GM23338 (cell line): ENCODE data around the gene BRD3. TPM values are rescaled to one million over a fixed set of nuclear protein-coding genes. Genes with fewer than 3 reads are reported as not detected.

Experiments
- ATAC-seq: fragments of 200-7000 bp; cut with Tn5 transposase; 3 replicates; pipeline ENCODE4 v1.9.1; 2020
- DNase-seq: peaks from one replicate; pipeline ENCODE4 v3.0.0-alpha.2; 2015; ENCODE audit warnings: low spot score
- H2AFZ ChIP-seq: fragments of 200-600 bp; sonication (generic); 2 replicates; pipeline ENCODE4 v1.8.0; 2016; ENCODE audit warnings: antibody characterized with exemption, mild to moderate bottlenecking, moderate library complexity
- H3F3A ChIP-seq: fragments of 200-600 bp; sonication (generic); replicated peaks from 2 replicates; pipeline ENCODE4 v1.8.0; 2017; ENCODE audit warnings: antibody characterized with exemption, mixed run types, low read depth
- H3K27ac ChIP-seq: fragments of 200-600 bp; sonication (generic); 2 replicates; pipeline ENCODE4 v1.6.1; 2016; ENCODE audit warnings: low read depth
- H3K27me3 ChIP-seq: fragments of 200-600 bp; sonication (generic); 2 replicates; pipeline ENCODE4 v1.8.0; 2016; ENCODE audit warnings: mild to moderate bottlenecking, mixed run types, moderate library complexity; ENCODE audit not compliant: insufficient read depth
- H3K36me3 ChIP-seq: fragments of 200-600 bp; sonication (generic); 2 replicates; pipeline ENCODE4 v1.8.0; 2016; ENCODE audit warnings: mild to moderate bottlenecking; ENCODE audit not compliant: insufficient read depth
- H3K4me1 ChIP-seq: fragments of 200-600 bp; sonication (generic); 2 replicates; pipeline ENCODE4 v1.8.0; 2016; ENCODE audit warnings: mild to moderate bottlenecking, moderate library complexity; ENCODE audit not compliant: insufficient read depth
- H3K4me2 ChIP-seq: fragments of 200-600 bp; sonication (generic); 2 replicates; pipeline ENCODE4 v1.7.1; 2017; ENCODE audit warnings: mixed run types
- H3K4me3 ChIP-seq: fragments of 200-600 bp; sonication (generic); 2 replicates; pipeline ENCODE4 v1.6.1; 2016; ENCODE audit warnings: mixed run types
- H3K79me2 ChIP-seq: fragments of 200-600 bp; sonication (generic); replicated peaks from 2 replicates; pipeline ENCODE4 v1.8.0; 2017; ENCODE audit warnings: mild to moderate bottlenecking; ENCODE audit not compliant: insufficient read depth
- H3K9me2 ChIP-seq: fragments of 200-600 bp; sonication (generic); 2 replicates; pipeline ENCODE4 v1.8.0; 2017; ENCODE audit not compliant: insufficient read depth
- H4K20me1 ChIP-seq: fragments of 200-600 bp; sonication (generic); replicated peaks from 2 replicates; pipeline ENCODE4 v1.8.0; 2017; ENCODE audit warnings: mild to moderate bottlenecking; ENCODE audit not compliant: insufficient read depth
- H3K27ac Mint-ChIP-seq: 2 replicates; pipeline ENCODE4 v1.8.0; 2020; ENCODE audit warnings: inconsistent platforms, mild to moderate bottlenecking, moderate library complexity, mixed read lengths
- H3K27me3 Mint-ChIP-seq: 3 replicates; pipeline ENCODE4 v1.8.0; 2022; ENCODE audit warnings: low read depth, mild to moderate bottlenecking, moderate library complexity, mixed read lengths, inconsistent platforms; ENCODE audit not compliant: insufficient read depth, poor library complexity
- H3K36me3 Mint-ChIP-seq: 3 replicates; pipeline ENCODE4 v1.8.0; 2021; ENCODE audit warnings: low read depth, mild to moderate bottlenecking, inconsistent platforms, moderate library complexity, mixed read lengths
- H3K4me1 Mint-ChIP-seq: 3 replicates; pipeline ENCODE4 v1.8.0; 2020; ENCODE audit warnings: mild to moderate bottlenecking, inconsistent platforms, mixed read lengths
- H3K4me3 Mint-ChIP-seq: 3 replicates; pipeline ENCODE4 v1.8.0; 2021; ENCODE audit warnings: moderate library complexity, mild to moderate bottlenecking, inconsistent platforms, mixed read lengths
- H3K9me3 Mint-ChIP-seq: 3 replicates; pipeline ENCODE4 v1.8.0; 2020; ENCODE audit warnings: moderate library complexity, mild to moderate bottlenecking, inconsistent platforms, mixed read lengths
- CREB1 ChIP-seq: fragments of 250-450 bp; sonication (Bioruptor Pico); IDR thresholded peaks from 2 replicates; pipeline ENCODE4 v1.5.0; 2020; ENCODE audit warnings: low read depth, mild to moderate bottlenecking, moderate library complexity
- CTCF ChIP-seq, 2 experiments: fragments of 200-600 bp in 1 of 2; sonication (generic) in 1 of 2; conservative IDR thresholded peaks; 2 replicates each; pipeline versions ENCODE4 v1.5.1 to v1.6.1; 2016 to 2017; ENCODE audit warnings: antibody characterized with exemption in 2 of 2, low read depth in 2 of 2, mild to moderate bottlenecking in 2 of 2, moderate library complexity in 1 of 2
- EZH2 ChIP-seq: fragments of 200-600 bp; sonication (generic); IDR thresholded peaks from one replicate; pipeline ENCODE4 v1.8.0; 2017; ENCODE audit warnings: antibody characterized with exemption, mild to moderate bottlenecking, low read depth; ENCODE audit not compliant: unreplicated experiment
- EZH2phosphoT487 ChIP-seq: fragments of 200-600 bp; sonication (generic); IDR thresholded peaks from one replicate; pipeline ENCODE4 v1.8.1; 2018; ENCODE audit warnings: antibody characterized with exemption; ENCODE audit not compliant: unreplicated experiment
- JUNB ChIP-seq: IDR thresholded peaks from one replicate; pipeline ENCODE4 v1.6.1; 2016; ENCODE audit warnings: antibody characterized with exemption; ENCODE audit not compliant: unreplicated experiment
- NANOG ChIP-seq: IDR thresholded peaks from 2 replicates; pipeline ENCODE4 v1.6.1; 2016; ENCODE audit warnings: antibody characterized with exemption, borderline replicate concordance
- POLR2AphosphoS5 ChIP-seq: IDR thresholded peaks from 2 replicates; pipeline ENCODE4 v1.6.1; 2016; ENCODE audit warnings: antibody characterized with exemption, low read depth
- REST ChIP-seq: IDR thresholded peaks from one replicate; pipeline ENCODE4 v1.6.1; 2018; ENCODE audit warnings: antibody characterized with exemption; ENCODE audit not compliant: unreplicated experiment
- STAT1 ChIP-seq: IDR thresholded peaks from one replicate; pipeline ENCODE4 v1.6.1; 2016; ENCODE audit warnings: antibody characterized with exemption; ENCODE audit not compliant: unreplicated experiment
- ZNF114 ChIP-seq: fragments of 250-450 bp; sonication (Bioruptor Pico); IDR thresholded peaks from 2 replicates; pipeline ENCODE4 v1.5.0; 2020; ENCODE audit warnings: mild to moderate bottlenecking, moderate library complexity
- ZNF331 ChIP-seq: fragments of 250-450 bp; sonication (Bioruptor Pico); IDR thresholded peaks from 2 replicates; pipeline ENCODE4 v1.5.0; 2020; ENCODE audit warnings: low read depth, mild to moderate bottlenecking, moderate library complexity
- ZNF462 ChIP-seq: fragments of 250-450 bp; sonication (Bioruptor Pico); IDR thresholded peaks from 2 replicates; pipeline ENCODE4 v1.5.0; 2020; ENCODE audit warnings: mild to moderate bottlenecking, moderate library complexity
- polyA plus RNA-seq: library from polyadenylated mRNA; unstranded; fragments of >200 nt; fragmentation: Nextera tagmentation; extraction: Ambion mirVana; gene quantifications from 2 replicates; pipeline ENCODE4 v1.2.1, GENCODE V29; 2016
- total RNA-seq: library from RNA; depleted of rRNA; stranded (reverse); fragments of >200 nt; shearing (Covaris generic); gene quantifications from 2 replicates; pipeline ENCODE4 v1.2.3, GENCODE V29; 2014
- TF ChIP-seq, protein P1 (sequence below): IDR thresholded peaks from 2 replicates; pipeline ENCODE4 v1.6.1; 2016; ENCODE audit warnings: antibody characterized with exemption

The BRD3 gene
- total and polyA plus RNA-seq, 2 experiments from 2014 or later = 46.0 to 88.0 TPM

DNA sequence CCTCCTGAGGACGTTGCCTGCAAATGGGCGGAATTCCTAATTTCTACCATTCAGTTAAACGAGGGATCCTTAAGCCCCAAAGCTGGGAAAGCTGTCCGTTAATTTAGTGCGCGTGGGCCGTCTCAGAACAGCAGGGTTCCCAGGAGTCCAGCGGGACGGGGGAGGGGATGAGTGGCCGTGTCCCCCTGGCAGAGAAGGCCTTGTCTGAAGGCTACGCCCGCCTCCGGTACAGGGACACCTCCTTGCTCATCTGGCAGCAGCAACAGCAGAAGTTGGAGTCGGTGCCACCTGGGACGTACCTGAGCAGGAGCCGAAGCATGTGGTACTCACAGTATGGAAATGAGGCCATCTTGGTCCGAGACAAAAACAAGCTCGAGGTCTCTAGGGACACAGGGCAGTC lies 41.2 kb downstream of the BRD3 start:
- peaks cover 14% of the 10 kb centered on the region for H3K4me1 Mint-ChIP-seq
- peak overlapping the region; percentile 76 for H3K4me3 Mint-ChIP-seq
- H3K27me3 Mint-ChIP-seq = peaks cover 2% of the 10 kb centered on the region
- H3K79me2 ChIP-seq = no peaks in the 10 kb centered on the region
- 0 out of 2 replicates have a peak, but pooled peaks cover 5% of the 10 kb centered on the region for H3F3A ChIP-seq
- TF ChIP-seq STAT1 (no peak), POLR2AphosphoS5 (no peak), ZNF462 (CRISPR knock-in tag) (no peak), EZH2 (no peak), JUNB (no peak), CTCF (conservative IDR thresholded peaks at IDR 0.05; ENCODE audit: low read depth in 2 of 2) (no peak), ZNF114 (CRISPR knock-in tag) (no peak), EZH2phosphoT487 (no peak), REST (no peak), NANOG (no peak), ZNF331 (CRISPR knock-in tag) (no peak), CREB1 (CRISPR knock-in tag) (no peak)
- TF ChIP-seq, protein P1, sequence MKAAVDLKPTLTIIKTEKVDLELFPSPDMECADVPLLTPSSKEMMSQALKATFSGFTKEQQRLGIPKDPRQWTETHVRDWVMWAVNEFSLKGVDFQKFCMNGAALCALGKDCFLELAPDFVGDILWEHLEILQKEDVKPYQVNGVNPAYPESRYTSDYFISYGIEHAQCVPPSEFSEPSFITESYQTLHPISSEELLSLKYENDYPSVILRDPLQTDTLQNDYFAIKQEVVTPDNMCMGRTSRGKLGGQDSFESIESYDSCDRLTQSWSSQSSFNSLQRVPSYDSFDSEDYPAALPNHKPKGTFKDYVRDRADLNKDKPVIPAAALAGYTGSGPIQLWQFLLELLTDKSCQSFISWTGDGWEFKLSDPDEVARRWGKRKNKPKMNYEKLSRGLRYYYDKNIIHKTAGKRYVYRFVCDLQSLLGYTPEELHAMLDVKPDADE = no peak
- peak overlapping the region; percentile 92 for H3K4me2 ChIP-seq
- H3K4me1 ChIP-seq = peaks cover 13% of the 10 kb centered on the region
- no peaks in the 10 kb centered on the region; the same call in 1 of the 2 replicates for H4K20me1 ChIP-seq
- H2AFZ ChIP-seq = no peak overlapping the region
- peaks cover 14% of the 10 kb centered on the region for H3K36me3 Mint-ChIP-seq
- 0 out of 2 replicates have a peak, but pooled peaks cover 1% of the 10 kb centered on the region for H3K36me3 ChIP-seq
- ATAC-seq (no peak), DNase-seq (no peak)
- H3K27me3 ChIP-seq = no peaks in the 10 kb centered on the region
- H3K27ac Mint-ChIP-seq = no peak overlapping the region
- no peaks in the 10 kb centered on the region; the same call in 2 of the 3 replicates for H3K9me3 Mint-ChIP-seq
- H3K27ac ChIP-seq = no peak overlapping the region
- H3K9me2 ChIP-seq = no peaks in the 10 kb centered on the region
- H3K4me3 ChIP-seq = peak overlapping the region; percentile 80
